ENCODE measurements around the gene RPL10. TPM values are rescaled to one million over a fixed set of nuclear protein-coding genes. Genes with fewer than 3 reads are reported as not detected.

Gene RPL10
- total and polyA plus RNA-seq, 2 of the 13 experiments (the other 11 are each of a cell fraction or from before 2014, with no cell fraction given), result 2,381 to 4,713 TPM

DNA sequence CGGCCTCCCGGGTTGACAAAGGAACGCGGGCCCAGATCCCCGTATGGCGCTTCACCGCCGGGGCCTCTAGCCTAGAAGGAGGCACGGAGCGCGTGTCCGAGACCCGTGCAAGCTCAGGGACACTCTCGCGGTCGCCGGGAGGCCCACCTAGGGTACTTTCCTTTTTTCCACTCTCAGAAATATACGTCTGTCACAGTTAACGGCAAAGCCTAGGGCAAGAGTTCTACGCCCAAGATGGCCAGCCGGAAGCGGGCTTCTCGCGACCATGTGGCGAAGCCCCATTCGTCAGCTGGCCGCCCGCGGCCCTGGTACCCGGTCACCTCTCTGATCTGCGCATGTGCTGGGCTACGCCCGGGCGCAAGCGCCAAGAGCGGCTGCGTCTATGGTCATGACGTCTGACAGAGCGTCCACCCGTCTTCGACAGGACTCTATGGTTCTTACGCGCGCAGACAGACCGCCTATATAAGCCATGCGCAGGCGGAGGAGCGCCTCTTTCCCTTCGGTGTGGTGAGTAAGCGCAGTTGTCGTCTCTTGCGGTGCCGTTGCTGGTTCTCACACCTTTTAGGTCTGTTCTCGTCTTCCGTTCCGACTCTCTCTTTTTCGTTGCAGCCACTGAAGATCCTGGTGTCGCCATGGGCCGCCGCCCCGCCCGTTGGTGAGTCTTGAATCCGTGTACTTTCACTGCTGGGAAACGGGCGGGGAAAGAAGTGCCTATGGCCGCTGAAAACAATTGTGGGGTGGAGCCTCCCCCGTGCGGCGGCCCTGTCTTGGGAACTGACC is at the start of gene RPL10 (continued):
- TF ChIP-seq, protein P1, sequence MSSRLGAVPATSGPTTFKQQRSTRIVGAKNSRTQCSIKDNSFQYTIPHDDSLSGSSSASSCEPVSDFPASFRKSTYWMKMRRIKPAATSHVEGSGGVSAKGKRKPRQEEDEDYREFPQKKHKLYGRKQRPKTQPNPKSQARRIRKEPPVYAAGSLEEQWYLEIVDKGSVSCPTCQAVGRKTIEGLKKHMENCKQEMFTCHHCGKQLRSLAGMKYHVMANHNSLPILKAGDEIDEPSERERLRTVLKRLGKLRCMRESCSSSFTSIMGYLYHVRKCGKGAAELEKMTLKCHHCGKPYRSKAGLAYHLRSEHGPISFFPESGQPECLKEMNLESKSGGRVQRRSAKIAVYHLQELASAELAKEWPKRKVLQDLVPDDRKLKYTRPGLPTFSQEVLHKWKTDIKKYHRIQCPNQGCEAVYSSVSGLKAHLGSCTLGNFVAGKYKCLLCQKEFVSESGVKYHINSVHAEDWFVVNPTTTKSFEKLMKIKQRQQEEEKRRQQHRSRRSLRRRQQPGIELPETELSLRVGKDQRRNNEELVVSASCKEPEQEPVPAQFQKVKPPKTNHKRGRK (CRISPR knock-in tag; IDR thresholded peaks at IDR 0.05), result no peak
- TF ChIP-seq NPAS2 (CRISPR knock-in tag; IDR thresholded peaks at IDR 0.05; ENCODE audit: borderline replicate concordance) (no peak), LCORL (IDR thresholded peaks at IDR 0.05) (no peak), LCORL (CRISPR knock-in tag; IDR thresholded peaks at IDR 0.05) (no peak), DR1 (CRISPR knock-in tag; IDR thresholded peaks at IDR 0.05) (peak; percentile 98), ZFP36L2 (CRISPR knock-in tag; IDR thresholded peaks at IDR 0.05) (no peak), POLR2G (IDR thresholded peaks at IDR 0.05; ENCODE audit: low read depth, low read length) (peak; percentile 99), ZNF83 (CRISPR knock-in tag; IDR thresholded peaks at IDR 0.05; ENCODE audit: borderline replicate concordance) (no peak), ZNF331 (CRISPR knock-in tag; IDR thresholded peaks at IDR 0.05) (peak; percentile 73), REL (CRISPR knock-in tag; conservative IDR thresholded peaks at IDR 0.05) (no peak), MXD4 (CRISPR knock-in tag; IDR thresholded peaks at IDR 0.05) (0 out of 2 replicates have a peak, but pooled peaks have one; percentile 6), TOPORS (CRISPR knock-in tag; IDR thresholded peaks at IDR 0.05) (no peak), FOXO1 (CRISPR knock-in tag; IDR thresholded peaks at IDR 0.05) (no peak), CHD2 (IDR thresholded peaks at IDR 0.05; ENCODE audit: low read depth, low read length) (peak; percentile 43; the same call in 1 of the 2 replicates), DPF2 (CRISPR knock-in tag; IDR thresholded peaks at IDR 0.05; ENCODE audit: borderline replicate concordance, low read depth) (no peak), ATF1 (CRISPR knock-in tag; IDR thresholded peaks at IDR 0.05) (peak; percentile 84), KLF11 (CRISPR knock-in tag; IDR thresholded peaks at IDR 0.05) (peak; percentile 63), HOXA9 (CRISPR knock-in tag; IDR thresholded peaks at IDR 0.05; ENCODE audit: borderline replicate concordance) (0 out of 2 replicates have a peak, but pooled peaks have one; percentile 46), PRPF4 (IDR thresholded peaks at IDR 0.05; ENCODE audit: low read depth, low read length, poor library complexity, severe bottlenecking) (no peak), ZNF460 (CRISPR knock-in tag; IDR thresholded peaks at IDR 0.05; ENCODE audit: borderline replicate concordance) (no peak), KLF12 (CRISPR knock-in tag; IDR thresholded peaks at IDR 0.05; ENCODE audit: borderline replicate concordance) (peak; percentile 60; the same call in 1 of the 2 replicates), ADNP (CRISPR knock-in tag; IDR thresholded peaks at IDR 0.05) (no peak)
- TF ChIP-seq, protein P2, sequence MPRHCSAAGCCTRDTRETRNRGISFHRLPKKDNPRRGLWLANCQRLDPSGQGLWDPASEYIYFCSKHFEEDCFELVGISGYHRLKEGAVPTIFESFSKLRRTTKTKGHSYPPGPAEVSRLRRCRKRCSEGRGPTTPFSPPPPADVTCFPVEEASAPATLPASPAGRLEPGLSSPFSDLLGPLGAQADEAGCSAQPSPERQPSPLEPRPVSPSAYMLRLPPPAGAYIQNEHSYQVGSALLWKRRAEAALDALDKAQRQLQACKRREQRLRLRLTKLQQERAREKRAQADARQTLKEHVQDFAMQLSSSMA (CRISPR knock-in tag; IDR thresholded peaks at IDR 0.05), result no peak
- TF ChIP-seq, protein P3, sequence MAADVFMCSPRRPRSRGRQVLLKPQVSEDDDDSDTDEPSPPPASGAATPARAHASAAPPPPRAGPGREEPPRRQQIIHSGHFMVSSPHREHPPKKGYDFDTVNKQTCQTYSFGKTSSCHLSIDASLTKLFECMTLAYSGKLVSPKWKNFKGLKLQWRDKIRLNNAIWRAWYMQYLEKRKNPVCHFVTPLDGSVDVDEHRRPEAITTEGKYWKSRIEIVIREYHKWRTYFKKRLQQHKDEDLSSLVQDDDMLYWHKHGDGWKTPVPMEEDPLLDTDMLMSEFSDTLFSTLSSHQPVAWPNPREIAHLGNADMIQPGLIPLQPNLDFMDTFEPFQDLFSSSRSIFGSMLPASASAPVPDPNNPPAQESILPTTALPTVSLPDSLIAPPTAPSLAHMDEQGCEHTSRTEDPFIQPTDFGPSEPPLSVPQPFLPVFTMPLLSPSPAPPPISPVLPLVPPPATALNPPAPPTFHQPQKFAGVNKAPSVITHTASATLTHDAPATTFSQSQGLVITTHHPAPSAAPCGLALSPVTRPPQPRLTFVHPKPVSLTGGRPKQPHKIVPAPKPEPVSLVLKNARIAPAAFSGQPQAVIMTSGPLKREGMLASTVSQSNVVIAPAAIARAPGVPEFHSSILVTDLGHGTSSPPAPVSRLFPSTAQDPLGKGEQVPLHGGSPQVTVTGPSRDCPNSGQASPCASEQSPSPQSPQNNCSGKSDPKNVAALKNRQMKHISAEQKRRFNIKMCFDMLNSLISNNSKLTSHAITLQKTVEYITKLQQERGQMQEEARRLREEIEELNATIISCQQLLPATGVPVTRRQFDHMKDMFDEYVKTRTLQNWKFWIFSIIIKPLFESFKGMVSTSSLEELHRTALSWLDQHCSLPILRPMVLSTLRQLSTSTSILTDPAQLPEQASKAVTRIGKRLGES (CRISPR knock-in tag; IDR thresholded peaks at IDR 0.05; ENCODE audit: borderline replicate concordance), result no peak
- TF ChIP-seq, protein P4, sequence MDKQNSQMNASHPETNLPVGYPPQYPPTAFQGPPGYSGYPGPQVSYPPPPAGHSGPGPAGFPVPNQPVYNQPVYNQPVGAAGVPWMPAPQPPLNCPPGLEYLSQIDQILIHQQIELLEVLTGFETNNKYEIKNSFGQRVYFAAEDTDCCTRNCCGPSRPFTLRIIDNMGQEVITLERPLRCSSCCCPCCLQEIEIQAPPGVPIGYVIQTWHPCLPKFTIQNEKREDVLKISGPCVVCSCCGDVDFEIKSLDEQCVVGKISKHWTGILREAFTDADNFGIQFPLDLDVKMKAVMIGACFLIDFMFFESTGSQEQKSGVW (CRISPR knock-in tag; IDR thresholded peaks at IDR 0.05; ENCODE audit: borderline replicate concordance), result no peak

All from HepG2 (cell line).